22Rv1 (cell line): ENCODE data around the gene ACSS2.

Experiments used
- CTCF ChIP-seq: fragments of 450-650 bp; IDR thresholded peaks from 2 replicates; pipeline ENCODE4 v1.5.1; 2017; ENCODE audit warnings: mild to moderate bottlenecking
- ZFX ChIP-seq: fragments of 450-650 bp; IDR thresholded peaks from 2 replicates; pipeline ENCODE4 v1.6.1; 2017; ENCODE audit warnings: antibody characterized with exemption, borderline replicate concordance

- TF ChIP-seq CTCF (no peak), ZFX (no peak)
These were observed 76.3 kb downstream of the ACSS2 start for GRCh38 chr20:34952671-34953070.
